Stimulated activated naive CD8-positive, alpha-beta T cell treated with anti-CD3 and anti-CD28 coated beads, Interleukin-15, Interleukin-2, amounts not matched to agents 100 ng/mL and 50 ng/mL, for 24 hours (primary cell): Measurements from ENCODE around the gene TEX26.
"Not testable (repeated sequence)": the region's sequence is repeated elsewhere in the genome, so short reads cannot be mapped to it uniquely, and the experiment has no call there.

Experiments used
- H3K27ac Mint-ChIP-seq: one replicate; pipeline ENCODE4 v1.8.0; 2021; ENCODE audit warnings: mild to moderate bottlenecking, mixed read lengths
- H3K27me3 Mint-ChIP-seq: one replicate; pipeline ENCODE4 v1.8.0; 2021; ENCODE audit warnings: mixed read lengths
- H3K36me3 Mint-ChIP-seq: one replicate; pipeline ENCODE4 v1.8.0; 2021; ENCODE audit warnings: low read depth, mixed read lengths
- H3K4me1 Mint-ChIP-seq: one replicate; pipeline ENCODE4 v1.8.0; 2021; ENCODE audit warnings: low read depth, mixed read lengths
- H3K4me3 Mint-ChIP-seq: one replicate; pipeline ENCODE4 v1.8.0; 2021; ENCODE audit warnings: mild to moderate bottlenecking, mixed read lengths
- H3K9me3 Mint-ChIP-seq: one replicate; pipeline ENCODE4 v1.8.0; 2021; ENCODE audit warnings: mixed read lengths

TEX26 gene

DNA sequence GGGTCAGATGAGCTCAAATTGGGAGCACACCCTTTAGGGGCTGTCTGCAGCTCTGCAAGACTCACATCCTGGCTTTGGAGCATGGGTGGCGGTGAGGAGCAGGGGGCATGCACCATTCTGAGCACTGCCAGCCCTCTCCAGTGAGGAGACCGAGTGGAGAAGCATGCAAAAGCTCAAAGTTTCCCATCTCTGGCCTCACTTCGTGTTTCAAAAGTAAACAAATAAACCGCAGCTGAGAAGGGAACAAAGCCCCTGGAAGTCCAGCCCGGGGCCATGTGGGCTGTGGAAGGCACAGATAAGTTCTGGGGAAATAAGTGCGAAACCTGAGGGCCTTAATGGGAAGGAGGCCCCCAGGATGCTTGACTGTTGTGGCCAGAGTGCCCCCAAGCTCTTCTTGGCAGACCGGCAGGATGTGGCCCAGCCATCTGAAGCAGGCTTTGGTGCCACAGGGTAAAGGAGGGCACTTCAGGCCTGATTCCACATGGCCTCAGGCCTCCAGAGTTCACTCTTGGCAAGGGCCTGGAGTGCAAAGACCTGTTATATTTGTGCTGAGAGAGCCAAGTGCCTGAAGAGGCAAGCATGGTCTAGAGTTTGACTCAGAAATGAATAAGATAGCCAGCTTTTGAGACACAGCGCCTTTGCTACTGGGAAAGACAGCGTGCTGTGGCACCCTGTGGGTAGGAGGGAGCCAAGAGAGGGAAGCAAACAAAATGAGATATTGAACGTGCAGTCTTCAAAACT, 25.2 kb upstream of the TEX26 start:
- Mint-ChIP-seq H3K27ac (no peak overlapping the region), H3K4me1 (no peaks in the 10 kb centered on the region), H3K9me3 (no peaks in the 10 kb centered on the region), H3K4me3 (no peak overlapping the region), H3K36me3 (no peaks in the 10 kb centered on the region), H3K27me3 (peaks cover 72% of the 10 kb centered on the region)

- H3K27me3 Mint-ChIP-seq: peaks cover 63% of the 10 kb centered on the region
- no peak overlapping the region for H3K4me3 Mint-ChIP-seq
These were observed 24.0 kb upstream of the TEX26 start for GRCh38 chr13:30908416-30908980.

DNA sequence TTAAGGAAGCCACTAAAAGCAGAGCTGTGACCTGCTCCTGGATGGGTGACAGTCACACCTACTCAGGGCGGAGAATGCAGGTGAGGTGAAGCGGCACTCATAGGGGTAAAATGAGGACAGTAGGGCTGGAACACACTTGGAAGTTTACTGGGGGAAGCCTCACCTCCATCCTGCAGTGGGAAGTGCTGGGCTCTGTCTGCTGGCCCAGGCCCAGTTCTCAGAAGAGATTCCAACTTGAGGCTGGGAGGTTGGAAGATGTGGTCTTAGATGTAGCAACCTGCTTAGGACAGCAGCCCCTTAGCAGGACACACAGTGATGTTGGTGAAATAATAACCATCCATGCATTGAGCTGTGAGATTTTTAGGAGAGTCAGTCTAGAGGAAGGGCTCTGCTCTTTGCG, 21.8 kb upstream of the TEX26 start:
- H3K27ac Mint-ChIP-seq: no peak overlapping the region
- no peaks in the 10 kb centered on the region for H3K4me1 Mint-ChIP-seq
- peaks cover 49% of the 10 kb centered on the region for H3K27me3 Mint-ChIP-seq
- H3K4me3 Mint-ChIP-seq: no peak overlapping the region
- no peaks in the 10 kb centered on the region for H3K36me3 Mint-ChIP-seq
- H3K9me3 Mint-ChIP-seq: no peaks in the 10 kb centered on the region

More at GRCh38 chr13:30908416-30908980, 24.0 kb upstream of the TEX26 start:
- Mint-ChIP-seq H3K9me3 (no peaks in the 10 kb centered on the region), H3K27ac (no peak overlapping the region), H3K4me1 (no peaks in the 10 kb centered on the region), H3K36me3 (no peaks in the 10 kb centered on the region)

DNA sequence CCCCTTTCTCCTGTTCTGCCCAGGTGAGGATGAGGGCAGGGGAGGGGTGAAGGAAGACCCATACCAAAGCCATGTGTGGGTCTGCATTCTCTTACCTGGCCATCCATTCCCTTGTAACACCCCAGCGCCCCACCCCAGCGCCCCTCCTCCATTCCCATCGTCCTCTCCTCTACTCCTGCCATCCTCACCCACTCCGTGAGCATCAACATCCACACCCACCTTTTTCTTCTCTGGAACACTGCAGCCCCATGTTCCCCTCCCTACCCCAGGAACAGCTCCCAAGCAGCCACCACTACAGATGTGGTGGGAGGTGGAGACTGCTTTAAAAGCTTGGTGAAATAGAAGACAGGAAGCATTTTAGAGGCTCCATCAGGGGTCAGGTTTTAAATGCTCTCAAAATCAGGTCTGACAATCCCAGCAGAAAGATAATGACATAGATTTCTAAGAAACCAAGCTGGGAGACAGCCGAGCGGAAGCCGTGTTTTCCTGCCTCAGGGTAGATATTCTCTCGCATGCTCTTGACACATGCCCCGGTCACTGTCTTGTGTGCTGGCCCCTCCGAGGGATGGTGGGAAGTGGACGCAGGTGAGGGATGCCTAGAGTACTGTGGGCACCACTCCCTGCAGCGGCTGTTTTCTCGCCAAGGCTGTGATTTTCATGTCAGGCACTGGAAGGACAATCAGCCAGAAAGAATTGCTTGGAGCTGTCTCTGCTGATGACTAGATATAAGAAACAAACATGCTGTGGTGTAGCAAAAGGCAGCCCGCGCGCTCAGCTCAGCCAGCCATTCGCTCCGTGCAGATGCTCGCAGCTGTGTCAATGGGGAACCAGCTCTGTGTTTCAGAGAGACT, 16.5 kb upstream of the TEX26 start:
- no peaks in the 10 kb centered on the region for H3K9me3 Mint-ChIP-seq
- H3K27me3 Mint-ChIP-seq: peaks cover 42% of the 10 kb centered on the region
- H3K4me3 Mint-ChIP-seq: no peak overlapping the region
- no peak overlapping the region for H3K27ac Mint-ChIP-seq
- no peaks in the 10 kb centered on the region for H3K4me1 Mint-ChIP-seq
- no peaks in the 10 kb centered on the region for H3K36me3 Mint-ChIP-seq

GRCh38 chr13:30916991-30917390, 15.5 kb upstream of the TEX26 start:
- Mint-ChIP-seq H3K36me3 (no peaks in the 10 kb centered on the region), H3K27me3 (peaks cover 42% of the 10 kb centered on the region), H3K27ac (no peak overlapping the region), H3K9me3 (no peaks in the 10 kb centered on the region), H3K4me1 (no peaks in the 10 kb centered on the region), H3K4me3 (no peak overlapping the region)

DNA sequence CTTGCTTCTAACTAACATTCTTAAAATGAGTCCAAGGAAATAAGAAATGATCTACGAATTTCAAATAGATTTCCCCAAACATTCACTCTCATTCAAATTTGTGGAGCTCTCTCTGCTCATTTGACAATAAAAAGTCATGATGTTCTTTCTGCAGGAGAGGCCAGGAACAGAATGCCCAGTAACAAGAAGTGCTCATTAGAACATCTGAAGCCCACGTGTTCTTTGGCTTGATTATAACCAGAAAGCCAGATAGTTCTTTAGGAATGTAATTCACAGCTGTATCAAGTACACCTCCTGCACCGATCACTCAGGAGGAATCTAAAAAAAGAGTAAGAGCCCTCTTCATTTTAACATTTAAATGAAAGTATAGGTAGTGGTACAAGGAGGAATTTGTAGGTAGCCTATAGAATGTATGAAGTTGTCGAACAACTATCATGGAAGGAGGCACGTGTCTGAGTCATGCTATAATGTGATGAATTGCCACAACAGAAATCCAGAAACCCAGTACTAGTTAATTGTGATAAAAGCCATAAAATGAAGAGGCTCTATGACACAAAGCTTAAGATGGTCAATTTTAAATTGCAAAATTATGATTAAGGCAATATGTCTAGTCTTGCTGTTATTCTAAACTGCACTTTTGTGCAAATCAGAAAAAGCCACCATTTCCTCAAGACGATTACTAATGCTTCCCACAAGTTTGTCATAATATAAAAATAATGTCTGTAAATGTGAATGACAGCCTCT, 13.6 kb upstream of the TEX26 start:
- Mint-ChIP-seq H3K4me3 (no peak overlapping the region), H3K27me3 (peaks cover 48% of the 10 kb centered on the region), H3K36me3 (no peaks in the 10 kb centered on the region), H3K27ac (no peak overlapping the region), H3K9me3 (no peaks in the 10 kb centered on the region), H3K4me1 (no peaks in the 10 kb centered on the region)

DNA sequence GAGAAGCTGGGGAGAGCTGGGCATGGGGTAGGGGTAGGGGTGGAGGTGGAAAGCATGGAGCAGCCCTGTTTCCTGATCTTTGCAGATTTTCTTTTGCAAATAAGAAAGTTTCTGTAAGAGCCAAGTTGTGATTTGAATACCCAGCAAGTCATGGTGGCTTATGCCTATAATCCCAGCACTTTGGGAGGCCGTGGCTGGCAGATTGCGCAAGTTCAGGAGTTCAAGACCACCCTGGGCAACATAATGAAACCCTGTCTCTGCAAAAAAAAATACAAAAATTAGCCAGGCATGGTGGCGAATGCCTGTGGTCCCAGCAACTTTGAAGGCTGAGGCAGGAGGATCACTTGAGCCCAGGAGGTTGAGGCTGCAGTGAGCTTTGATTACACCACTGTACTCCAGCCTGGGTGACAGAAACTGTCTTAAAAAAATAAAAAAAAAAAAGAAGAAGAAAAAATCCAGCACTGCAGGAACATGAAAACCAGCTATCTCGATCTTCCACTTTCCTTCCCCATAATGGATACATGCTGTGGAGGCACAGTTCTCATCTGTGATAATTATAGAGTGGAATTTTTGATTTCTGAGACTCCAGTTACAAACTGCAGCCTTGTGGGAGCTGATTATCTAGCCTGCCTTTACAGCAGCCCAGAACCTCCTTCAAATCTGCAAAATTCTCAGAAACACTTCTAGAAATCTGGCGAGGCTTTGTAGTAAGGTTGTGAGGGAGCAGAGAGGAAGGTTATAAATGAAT, 12.1 kb upstream of the TEX26 start:
- no peaks in the 10 kb centered on the region for H3K36me3 Mint-ChIP-seq
- peaks cover 46% of the 10 kb centered on the region for H3K27me3 Mint-ChIP-seq
- H3K4me1 Mint-ChIP-seq: peaks cover 5% of the 10 kb centered on the region
- no peak overlapping the region for H3K27ac Mint-ChIP-seq
- no peak overlapping the region for H3K4me3 Mint-ChIP-seq
- no peaks in the 10 kb centered on the region for H3K9me3 Mint-ChIP-seq

- Mint-ChIP-seq H3K9me3 (no peaks in the 10 kb centered on the region), H3K36me3 (no peaks in the 10 kb centered on the region), H3K27ac (no peak overlapping the region), H3K4me3 (no peak overlapping the region), H3K27me3 (peaks cover 45% of the 10 kb centered on the region), H3K4me1 (peaks cover 29% of the 10 kb centered on the region)
These were observed 9.0 kb upstream of the TEX26 start for GRCh38 chr13:30923418-30923817.

DNA sequence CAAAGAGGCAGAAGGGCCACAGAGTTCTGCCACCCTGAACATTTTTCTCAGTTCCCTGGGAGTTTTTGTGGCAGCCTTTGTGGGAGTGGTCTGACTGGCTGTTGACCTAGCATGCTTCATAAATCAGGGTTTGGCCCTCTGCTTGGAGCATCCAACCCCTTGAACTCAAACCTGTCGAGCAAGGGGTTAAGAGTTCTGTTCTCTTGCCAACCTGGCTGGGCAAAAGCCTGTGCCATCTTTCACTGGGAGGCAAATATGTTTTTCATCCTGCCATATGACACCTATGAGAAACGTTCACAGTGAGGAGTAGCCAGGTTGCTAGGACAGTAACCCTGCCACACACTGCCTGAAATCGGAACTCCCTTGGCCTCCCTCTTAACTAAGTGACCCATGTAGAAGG, 7.7 kb upstream of the TEX26 start:
- no peak overlapping the region for H3K4me3 Mint-ChIP-seq
- H3K27me3 Mint-ChIP-seq: peaks cover 47% of the 10 kb centered on the region
- H3K9me3 Mint-ChIP-seq: no peaks in the 10 kb centered on the region
- no peaks in the 10 kb centered on the region for H3K36me3 Mint-ChIP-seq
- peaks cover 29% of the 10 kb centered on the region for H3K4me1 Mint-ChIP-seq
- no peak overlapping the region for H3K27ac Mint-ChIP-seq

DNA sequence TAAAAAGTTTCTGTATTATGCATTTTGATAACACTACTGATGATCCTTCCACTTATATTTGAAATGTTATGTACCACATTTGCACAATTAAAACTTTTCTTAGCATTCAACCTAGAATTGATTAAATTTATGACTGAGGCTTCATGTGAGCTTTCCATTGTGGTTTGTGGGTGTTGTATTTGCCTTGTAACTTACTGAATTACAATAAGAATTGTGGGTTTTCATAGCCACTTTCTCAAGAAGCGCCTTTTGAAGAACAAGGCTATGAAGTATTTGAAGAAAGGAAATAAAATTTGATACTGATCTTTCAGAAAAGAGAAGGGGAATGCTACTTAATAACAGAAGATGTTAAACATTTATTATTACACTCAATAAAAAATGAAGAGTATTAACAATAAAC, 7.0 kb upstream of the TEX26 start:
- Mint-ChIP-seq H3K27ac (no peak overlapping the region), H3K36me3 (no peaks in the 10 kb centered on the region), H3K9me3 (no peaks in the 10 kb centered on the region), H3K4me1 (peaks cover 29% of the 10 kb centered on the region), H3K4me3 (no peak overlapping the region), H3K27me3 (peaks cover 51% of the 10 kb centered on the region)

DNA sequence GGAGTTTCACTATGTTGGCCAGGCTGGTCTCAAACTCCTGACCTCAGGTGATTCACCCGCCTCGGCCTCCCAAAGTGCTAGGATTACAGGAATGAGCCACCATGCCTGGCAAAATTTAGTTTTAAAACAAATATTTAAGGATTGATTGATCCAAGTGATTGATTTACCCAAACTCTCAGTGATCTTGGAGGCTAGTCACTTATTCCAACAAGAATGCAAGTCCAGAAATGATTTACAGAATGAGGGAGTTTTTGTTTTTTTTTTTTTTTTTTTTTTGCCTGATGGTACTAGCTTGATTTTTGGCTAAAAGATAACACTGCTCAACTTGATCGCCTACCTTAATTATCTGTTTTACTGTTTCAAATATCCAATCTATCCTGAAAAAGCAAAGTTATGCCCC, 5.7 kb upstream of the TEX26 start:
- peaks cover 29% of the 10 kb centered on the region for H3K4me1 Mint-ChIP-seq
- no peaks in the 10 kb centered on the region for H3K36me3 Mint-ChIP-seq
- no peaks in the 10 kb centered on the region for H3K9me3 Mint-ChIP-seq
- H3K4me3 Mint-ChIP-seq: no peak overlapping the region
- peak overlapping the region; percentile 61 for H3K27ac Mint-ChIP-seq
- peaks cover 50% of the 10 kb centered on the region for H3K27me3 Mint-ChIP-seq

GRCh38 chr13:30927188-30927587, 5.3 kb upstream of the TEX26 start:
- H3K4me1 Mint-ChIP-seq: peaks cover 29% of the 10 kb centered on the region
- peaks cover 55% of the 10 kb centered on the region for H3K27me3 Mint-ChIP-seq
- H3K4me3 Mint-ChIP-seq, H3K36me3 Mint-ChIP-seq, H3K9me3 Mint-ChIP-seq: not testable (repeated sequence)
- peak overlapping the region; percentile 61 for H3K27ac Mint-ChIP-seq

- H3K4me1 Mint-ChIP-seq: peaks cover 29% of the 10 kb centered on the region
- H3K9me3 Mint-ChIP-seq: no peaks in the 10 kb centered on the region
- H3K36me3 Mint-ChIP-seq: no peaks in the 10 kb centered on the region
- peak overlapping the region; percentile 61 for H3K27ac Mint-ChIP-seq
- no peak overlapping the region for H3K4me3 Mint-ChIP-seq
- H3K27me3 Mint-ChIP-seq: peaks cover 56% of the 10 kb centered on the region
These were observed 4.9 kb upstream of the TEX26 start for GRCh38 chr13:30927595-30927994.

GRCh38 chr13:30928978-30929377, 3.5 kb upstream of the TEX26 start:
- Mint-ChIP-seq H3K27me3 (peaks cover 62% of the 10 kb centered on the region), H3K36me3 (no peaks in the 10 kb centered on the region), H3K4me3 (no peak overlapping the region), H3K9me3 (no peaks in the 10 kb centered on the region), H3K27ac (no peak overlapping the region), H3K4me1 (peaks cover 29% of the 10 kb centered on the region)
